Retinal pigment epithelial cell (primary cell): Measurements from ENCODE around the gene ZNF493.

Experiments used
- DNase-seq: peaks from one replicate; pipeline ENCODE4 v3.0.0-alpha.2; 2010; ENCODE audit warnings: low read depth
- H3K4me3 ChIP-seq: 2 replicates; pipeline ENCODE4 v1.5.1; 2011; ENCODE audit warnings: mild to moderate bottlenecking, low read length, control low read depth, moderate library complexity
- TF ChIP-seq, protein P1 (sequence below): conservative IDR thresholded peaks from 2 replicates; pipeline ENCODE4 v1.5.1; 2011; ENCODE audit warnings: low read depth, low read length, control low read depth, inconsistent platforms

Gene ZNF493

GRCh38 chr19:21398851-21399250, 1.9 kb downstream of the ZNF493 start:
- DNase-seq, result no peak
- TF ChIP-seq, protein P1, sequence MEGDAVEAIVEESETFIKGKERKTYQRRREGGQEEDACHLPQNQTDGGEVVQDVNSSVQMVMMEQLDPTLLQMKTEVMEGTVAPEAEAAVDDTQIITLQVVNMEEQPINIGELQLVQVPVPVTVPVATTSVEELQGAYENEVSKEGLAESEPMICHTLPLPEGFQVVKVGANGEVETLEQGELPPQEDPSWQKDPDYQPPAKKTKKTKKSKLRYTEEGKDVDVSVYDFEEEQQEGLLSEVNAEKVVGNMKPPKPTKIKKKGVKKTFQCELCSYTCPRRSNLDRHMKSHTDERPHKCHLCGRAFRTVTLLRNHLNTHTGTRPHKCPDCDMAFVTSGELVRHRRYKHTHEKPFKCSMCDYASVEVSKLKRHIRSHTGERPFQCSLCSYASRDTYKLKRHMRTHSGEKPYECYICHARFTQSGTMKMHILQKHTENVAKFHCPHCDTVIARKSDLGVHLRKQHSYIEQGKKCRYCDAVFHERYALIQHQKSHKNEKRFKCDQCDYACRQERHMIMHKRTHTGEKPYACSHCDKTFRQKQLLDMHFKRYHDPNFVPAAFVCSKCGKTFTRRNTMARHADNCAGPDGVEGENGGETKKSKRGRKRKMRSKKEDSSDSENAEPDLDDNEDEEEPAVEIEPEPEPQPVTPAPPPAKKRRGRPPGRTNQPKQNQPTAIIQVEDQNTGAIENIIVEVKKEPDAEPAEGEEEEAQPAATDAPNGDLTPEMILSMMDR, result no peak
- H3K4me3 ChIP-seq, result no peak overlapping the region

DNA sequence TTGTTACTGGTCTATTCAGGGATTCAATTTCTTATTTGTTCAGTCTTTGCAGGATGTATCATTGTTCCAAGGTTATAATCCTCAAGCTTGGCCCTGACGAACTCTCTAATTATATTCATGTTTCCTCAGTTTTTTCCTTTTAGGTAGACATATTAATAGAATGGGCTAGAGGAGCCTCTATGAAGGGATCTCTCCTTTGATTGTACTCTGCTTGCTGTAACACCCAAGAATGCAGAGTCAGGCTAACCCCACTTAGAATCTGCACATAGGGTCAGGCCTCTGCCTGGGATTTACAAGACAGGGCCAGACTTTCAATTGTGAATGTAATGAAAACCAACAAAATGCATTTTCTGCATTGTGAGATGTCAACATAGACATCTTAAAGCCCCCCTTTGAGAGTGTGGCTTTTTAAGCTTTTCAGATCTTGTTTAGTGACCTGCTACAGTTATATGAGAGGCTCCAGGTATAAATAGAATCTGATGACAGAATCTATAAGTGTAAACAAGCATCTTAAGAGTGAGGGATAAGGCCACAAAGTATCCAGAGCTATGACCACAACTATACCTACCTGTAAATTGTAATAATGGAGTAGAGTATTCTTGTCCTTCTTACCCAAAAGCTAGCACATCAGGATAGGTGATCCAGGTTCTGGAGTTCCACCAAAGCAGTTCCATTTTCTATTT, 5.5 kb downstream of the ZNF493 start:
- TF ChIP-seq, protein P1, result no peak
- H3K4me3 ChIP-seq, result no peak overlapping the region
- no peak for DNase-seq

DNA sequence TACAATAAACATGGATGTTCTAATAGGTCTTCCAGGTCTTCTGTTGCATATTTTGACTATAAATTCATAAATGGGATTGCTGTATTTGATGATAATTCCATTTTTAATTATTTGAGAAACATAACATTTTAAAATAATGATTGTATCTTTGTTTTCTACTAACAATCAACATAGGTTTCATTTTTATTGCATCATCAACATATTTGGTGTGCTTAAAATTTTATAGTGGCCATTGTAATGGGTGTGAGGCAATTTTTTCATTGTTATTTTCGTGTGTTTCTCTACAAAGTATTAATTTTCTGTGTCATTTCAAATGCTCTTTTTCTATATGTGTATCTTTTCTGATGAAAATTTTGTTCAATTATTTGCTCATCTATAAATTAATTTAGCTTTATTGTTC, 13.2 kb downstream of the ZNF493 start:
- TF ChIP-seq, protein P1, result no peak
- no peak for DNase-seq
- H3K4me3 ChIP-seq, result no peak overlapping the region

GRCh38 chr19:21422244-21422643, 25.3 kb downstream of the ZNF493 start:
- TF ChIP-seq, protein P1, result no peak
- H3K4me3 ChIP-seq, result no peak overlapping the region
- DNase-seq, result no peak

DNA sequence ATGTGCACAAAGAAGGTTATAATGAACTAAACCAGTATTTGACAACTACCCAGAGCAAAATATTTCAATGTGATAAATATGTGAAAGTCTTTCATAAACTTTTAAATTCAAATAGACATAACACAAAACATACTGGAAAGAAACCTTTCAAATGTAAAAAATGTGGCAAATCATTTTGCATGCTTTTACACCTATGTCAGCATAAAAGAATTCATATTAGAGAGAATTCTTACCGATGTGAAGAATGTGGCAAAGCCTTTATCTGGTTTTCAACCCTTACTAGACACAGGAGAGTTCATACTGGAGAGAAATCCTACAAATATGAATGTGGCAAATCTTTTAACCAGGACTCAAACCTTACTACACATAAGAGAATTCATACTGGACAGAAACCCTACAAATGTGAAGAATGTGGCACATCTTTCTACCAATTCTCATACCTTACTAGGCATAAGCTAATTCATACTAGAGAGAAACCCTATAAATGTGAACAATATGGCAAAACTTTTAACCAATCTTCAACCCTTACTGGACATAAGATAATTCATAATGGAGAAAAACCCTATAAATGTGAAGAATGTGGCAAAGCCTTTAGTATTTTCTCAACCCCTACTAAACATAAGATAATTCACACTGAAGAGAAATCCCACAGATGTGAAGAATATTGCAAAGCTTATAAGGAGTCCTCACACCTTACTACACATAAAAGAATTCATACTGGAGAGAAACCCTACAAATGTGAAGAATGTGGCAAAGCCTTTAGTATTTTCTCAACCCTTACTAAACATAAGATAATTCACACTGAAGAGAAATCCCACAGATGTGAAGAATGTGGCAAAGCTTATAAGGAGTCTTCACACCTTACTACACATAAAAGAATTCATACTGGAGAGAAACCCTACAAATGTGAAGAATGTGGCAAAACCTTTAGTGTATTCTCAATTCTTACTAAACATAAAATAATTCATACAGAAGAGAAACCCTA, 26.4 kb downstream of the ZNF493 start:
- H3K4me3 ChIP-seq, result no peak overlapping the region
- DNase-seq, result no peak
- TF ChIP-seq, protein P1, result no peak

DNA sequence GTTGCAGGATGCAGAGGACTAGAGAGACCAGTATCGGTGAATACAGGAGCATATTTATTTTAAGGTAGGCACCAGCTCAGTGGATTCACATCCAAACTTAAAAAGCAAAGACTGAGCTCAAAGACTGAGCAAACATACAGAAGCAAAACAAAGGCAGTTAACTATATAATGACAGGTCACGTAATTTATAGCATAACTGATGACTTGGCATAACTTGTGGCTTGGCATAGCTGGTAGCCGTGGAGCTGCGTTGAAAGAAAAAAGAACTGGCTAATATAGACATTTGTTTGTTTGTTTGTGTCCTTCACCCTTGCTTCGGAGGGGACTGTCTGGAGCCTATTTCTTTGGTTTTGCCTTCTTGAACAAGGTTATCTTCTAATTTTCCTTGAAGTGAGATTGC, 33.7 kb downstream of the ZNF493 start:
- no peak overlapping the region for H3K4me3 ChIP-seq
- DNase-seq, result no peak
- TF ChIP-seq, protein P1, result no peak
